GM23248 (cell line): ENCODE data around the gene CCR1. TPM values are rescaled to one million over a fixed set of nuclear protein-coding genes. Genes with fewer than 3 reads are reported as not detected.

ENCODE experiments used
- DNase-seq: peaks from one replicate; pipeline ENCODE4 v3.0.0-alpha.2; 2015
- H2AFZ ChIP-seq: fragments of 200-600 bp; sonication (generic); 2 replicates; pipeline ENCODE4 v1.6.1; 2016; ENCODE audit warnings: antibody characterized with exemption
- H3F3A ChIP-seq: fragments of 200-600 bp; sonication (generic); 2 replicates; pipeline ENCODE4 v1.6.1; 2016; ENCODE audit warnings: mild to moderate bottlenecking, antibody characterized with exemption, mixed run types; ENCODE audit not compliant: insufficient read depth
- H3K27ac ChIP-seq: fragments of 200-600 bp; sonication (generic); 2 replicates; pipeline ENCODE4 v1.5.1; 2016; ENCODE audit warnings: mild to moderate bottlenecking
- H3K27me3 ChIP-seq: fragments of 200-600 bp; sonication (generic); replicated peaks from 2 replicates; pipeline ENCODE4 v1.6.1; 2016; ENCODE audit warnings: mild to moderate bottlenecking; ENCODE audit not compliant: insufficient read depth
- H3K36me3 ChIP-seq: fragments of 200-600 bp; sonication (generic); 2 replicates; pipeline ENCODE4 v1.6.1; 2016; ENCODE audit warnings: low read depth, mild to moderate bottlenecking
- H3K4me1 ChIP-seq: fragments of 200-600 bp; sonication (generic); 2 replicates; pipeline ENCODE4 v1.6.1; 2016; ENCODE audit warnings: mild to moderate bottlenecking; ENCODE audit not compliant: insufficient read depth
- H3K4me2 ChIP-seq: fragments of 200-600 bp; sonication (generic); one replicate; pipeline ENCODE4 v1.6.1; 2016; ENCODE audit warnings: mild to moderate bottlenecking; ENCODE audit not compliant: unreplicated experiment
- H3K4me3 ChIP-seq: fragments of 200-600 bp; sonication (generic); 2 replicates; pipeline ENCODE4 v1.5.1; 2016; ENCODE audit warnings: mild to moderate bottlenecking
- H3K79me2 ChIP-seq: fragments of 200-600 bp; sonication (generic); 2 replicates; pipeline ENCODE4 v1.6.1; 2016; ENCODE audit warnings: mild to moderate bottlenecking; ENCODE audit not compliant: insufficient read depth
- H3K9ac ChIP-seq: fragments of 200-600 bp; sonication (generic); 2 replicates; pipeline ENCODE4 v1.6.1; 2016; ENCODE audit warnings: mild to moderate bottlenecking
- H3K9me2 ChIP-seq: fragments of 200-600 bp; sonication (generic); 2 replicates; pipeline ENCODE4 v1.6.1; 2016; ENCODE audit warnings: mixed run types, mild to moderate bottlenecking, moderate library complexity; ENCODE audit not compliant: insufficient read depth
- H3K9me3 ChIP-seq: fragments of 200-600 bp; sonication (generic); one replicate; pipeline ENCODE4 v1.6.1; 2017; ENCODE audit warnings: low read depth
- H4K20me1 ChIP-seq: fragments of 200-600 bp; sonication (generic); 2 replicates; pipeline ENCODE4 v1.6.0; 2016; ENCODE audit not compliant: insufficient read depth
- EZH2 ChIP-seq: fragments of 200-600 bp; sonication (generic); IDR thresholded peaks from 2 replicates; pipeline ENCODE4 v1.6.1; 2018; ENCODE audit warnings: antibody characterized with exemption, mild to moderate bottlenecking; ENCODE audit not compliant: insufficient read depth, poor library complexity, severe bottlenecking
- EZH2phosphoT487 ChIP-seq: fragments of 200-600 bp; sonication (generic); IDR thresholded peaks from 2 replicates; pipeline ENCODE4 v1.6.1; 2018; ENCODE audit warnings: antibody characterized with exemption, moderate library complexity, mild to moderate bottlenecking, low read depth; ENCODE audit not compliant: insufficient read depth
- WGBS, 2 experiments: methylation state at CpG; one replicate each; pipeline ENCODE4 v1.1.6; 2015 to 2017; ENCODE audit warnings: low lambda C conversion rate in 2 of 2, low coverage in 1 of 2; ENCODE audit errors: missing lambda C conversion rate in 2 of 2; 5-methylcytosine and 5-hydroxymethylcytosine counted together
- in situ Hi-C: fragments of 300-500 bp; cut with MboI; formaldehyde crosslinking; loops from 2 replicates; pipeline ENCODE4 v1.15.0; 2020
- polyA plus RNA-seq: library from polyadenylated mRNA; unstranded; fragments of >200 nt; fragmentation: Nextera tagmentation; extraction: Ambion mirVana; gene quantifications from 2 replicates; pipeline ENCODE4 v1.2.1, GENCODE V29; 2016
- total RNA-seq: library from RNA; depleted of rRNA; stranded (reverse); fragments of >200 nt; shearing (Covaris generic); gene quantifications from 2 replicates; pipeline ENCODE4 v1.2.3, GENCODE V29; 2014

CCR1 gene
- total and polyA plus RNA-seq, 2 experiments from 2014 or later: not detected

DNA sequence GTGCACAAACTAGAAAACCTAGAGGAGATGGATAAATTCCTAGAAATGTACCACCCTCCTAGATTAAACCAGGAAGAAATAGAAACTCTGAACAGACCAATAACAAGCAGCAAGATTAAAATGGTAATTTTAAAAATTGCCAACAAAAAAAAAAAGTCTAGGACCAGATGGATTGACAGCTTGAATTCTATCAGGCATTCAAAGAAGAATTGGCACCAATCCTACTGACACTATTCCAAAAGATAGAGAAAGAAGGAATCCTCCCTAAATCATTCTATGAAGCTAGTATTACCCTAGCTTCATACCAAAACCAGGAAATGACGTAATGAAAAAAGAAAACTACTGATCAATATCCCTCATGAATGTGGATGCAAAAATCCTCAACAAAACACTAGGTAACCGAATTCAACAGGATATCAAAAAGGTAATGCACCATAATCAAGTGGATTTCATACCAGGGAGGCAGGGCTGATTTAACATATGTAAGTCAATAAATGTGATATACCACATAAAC is 10.1 kb upstream of the CCR1 start:
- no peak overlapping the region for H3K4me3 ChIP-seq
- no peak overlapping the region for H2AFZ ChIP-seq
- H3K79me2 ChIP-seq: no peaks in the 10 kb centered on the region
- H3K9ac ChIP-seq: no peak overlapping the region
- no peaks in the 10 kb centered on the region for H3K4me1 ChIP-seq
- WGBS, 2 experiments: 38 to 43% methylated on average over 2 of the region's 2 CpGs
- no peak for DNase-seq
- H3K9me2 ChIP-seq: no peaks in the 10 kb centered on the region
- no peak for TF ChIP-seq EZH2
- TF ChIP-seq EZH2phosphoT487: no peak
- in situ Hi-C loops: no loop called here
- H3K36me3 ChIP-seq: no peaks in the 10 kb centered on the region
- no peaks in the 10 kb centered on the region for H3K9me3 ChIP-seq
- H4K20me1 ChIP-seq: no peaks in the 10 kb centered on the region
- no peak overlapping the region for H3K4me2 ChIP-seq
- no peaks in the 10 kb centered on the region for H3F3A ChIP-seq
- H3K27ac ChIP-seq: no peak overlapping the region
- H3K27me3 ChIP-seq: peaks cover 17% of the 10 kb centered on the region

- Histone ChIP-seq H3K36me3 (no peaks in the 10 kb centered on the region), H3K9me2 (no peaks in the 10 kb centered on the region), H2AFZ (no peak overlapping the region), H3K9me3 (no peaks in the 10 kb centered on the region), H3K4me3 (no peak overlapping the region), H3K27me3 (peaks cover 15% of the 10 kb centered on the region), H3K27ac (no peak overlapping the region), H3K79me2 (no peaks in the 10 kb centered on the region), H3K4me1 (no peaks in the 10 kb centered on the region), H4K20me1 (no peaks in the 10 kb centered on the region), H3K9ac (no peak overlapping the region), H3K4me2 (no peak overlapping the region), H3F3A (no peaks in the 10 kb centered on the region)
- DNase-seq: peak; percentile 59
- WGBS, 2 experiments: 0 to 3% methylated on average over 4 of the region's 4 CpGs
- TF ChIP-seq EZH2: no peak
- no peak for TF ChIP-seq EZH2phosphoT487
- in situ Hi-C loops: no loop called here
These were observed 7.8 kb upstream of the CCR1 start for GRCh38 chr3:46215810-46216414.

DNA sequence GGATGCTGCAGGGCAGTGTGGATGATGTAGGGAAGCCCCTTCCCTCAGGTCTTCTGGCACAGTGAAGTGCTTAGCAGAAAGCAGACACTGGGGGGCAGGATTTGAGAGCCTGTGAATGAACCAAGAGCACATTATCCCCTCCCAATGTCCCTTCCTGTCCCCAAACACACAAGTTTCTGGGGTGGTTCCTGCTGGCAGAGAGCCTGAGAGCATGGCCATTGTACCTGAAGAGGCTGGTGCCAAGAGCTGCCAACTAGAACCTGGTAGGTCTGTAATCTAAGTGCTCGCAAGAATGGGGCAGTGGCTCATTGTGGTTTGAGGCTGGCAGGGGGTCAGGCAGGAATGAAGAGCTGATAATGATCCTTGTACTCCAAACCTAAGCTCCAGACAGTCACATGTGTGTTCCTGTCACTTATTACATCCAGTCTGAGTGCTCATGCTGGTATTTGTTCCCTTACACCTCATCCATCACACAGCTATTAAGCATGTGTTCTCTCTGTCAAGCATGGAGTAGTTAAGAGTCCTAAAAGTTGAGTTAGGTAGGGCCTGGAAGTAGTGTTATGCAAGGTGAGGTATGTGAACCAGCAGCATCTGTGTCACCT is 6.7 kb upstream of the CCR1 start:
- Histone ChIP-seq H3K4me2 (no peak overlapping the region), H3K79me2 (no peaks in the 10 kb centered on the region), H3K27me3 (peaks cover 15% of the 10 kb centered on the region), H3K9ac (no peak overlapping the region), H3K4me1 (peaks cover 3% of the 10 kb centered on the region; the same call in 1 of the 2 replicates), H3K27ac (no peak overlapping the region), H3K36me3 (no peaks in the 10 kb centered on the region), H4K20me1 (no peaks in the 10 kb centered on the region), H3K9me2 (no peaks in the 10 kb centered on the region), H3K4me3 (no peak overlapping the region), H3F3A (no peaks in the 10 kb centered on the region), H3K9me3 (no peaks in the 10 kb centered on the region), H2AFZ (no peak overlapping the region)
- WGBS, 2 experiments: 92 to 100% methylated on average over 1 of the region's 1 CpG
- no peak for DNase-seq
- TF ChIP-seq EZH2phosphoT487 (no peak), EZH2 (no peak)
- in situ Hi-C loops: no loop called here

GRCh38 chr3:46213201-46213600 is 5.1 kb upstream of the CCR1 start:
- Histone ChIP-seq H3K27me3 (peaks cover 15% of the 10 kb centered on the region), H4K20me1 (no peaks in the 10 kb centered on the region), H3K79me2 (no peaks in the 10 kb centered on the region), H3K27ac (no peak overlapping the region), H3K9me3 (no peaks in the 10 kb centered on the region), H3F3A (no peaks in the 10 kb centered on the region), H3K4me2 (no peak overlapping the region), H3K9me2 (no peaks in the 10 kb centered on the region), H3K36me3 (no peaks in the 10 kb centered on the region), H3K9ac (no peak overlapping the region), H3K4me1 (peaks cover 10% of the 10 kb centered on the region; the same call in 1 of the 2 replicates), H3K4me3 (no peak overlapping the region), H2AFZ (no peak overlapping the region)
- no peak for DNase-seq
- TF ChIP-seq EZH2phosphoT487: no peak
- TF ChIP-seq EZH2: no peak
- in situ Hi-C loops: no loop called here
- WGBS, 2 experiments: 77 to 90% methylated on average over 4 of the region's 4 CpGs
